Lower leg skin (tissue), 4 donors: ENCODE results near the gene RAB7A. TPM values are rescaled to one million over a fixed set of nuclear protein-coding genes. Genes with fewer than 3 reads are reported as not detected.

ENCODE experiments used
- DNase-seq, 2 donors: peaks; one replicate each; pipeline ENCODE4 v3.0.0-alpha.2; 2019; ENCODE audit warnings: low spot score in 2 of 2
- H3K4me3 ChIP-seq: fragments of 200-600 bp; sonication (generic); 2 replicates; pipeline ENCODE4 v1.5.1; 2017; ENCODE audit warnings: mild to moderate bottlenecking, low read depth; ENCODE audit not compliant: poor library complexity, severe bottlenecking
- CTCF ChIP-seq, 3 donors: fragments of 450-650 bp; IDR thresholded peaks; one replicate each; pipeline ENCODE4 v1.5.1; 2016; ENCODE audit warnings: antibody characterized with exemption in 3 of 3, mild to moderate bottlenecking in 3 of 3, moderate library complexity in 2 of 3
- POLR2A ChIP-seq, 2 donors: fragments of 450-650 bp; IDR thresholded peaks; one replicate each; pipeline ENCODE4 v1.6.1; 2016 to 2017; ENCODE audit warnings: antibody characterized with exemption in 2 of 2, mild to moderate bottlenecking in 1 of 2, moderate library complexity in 1 of 2
- WGBS, 2 donors: methylation state at CpG; one replicate each; pipeline ENCODE4 v1.1.5; 2018; 5-methylcytosine and 5-hydroxymethylcytosine counted together
- intact Hi-C: fragments of 100-400 bp; cut with DNase I; formaldehyde crosslinking; loops from one replicate; pipeline ENCODE4 v1.15.0; 2023; ENCODE audit warnings: low total_unique reads
- total RNA-seq, 4 donors: library from RNA; depleted of rRNA; stranded (reverse); fragments of >200 nt; gene quantifications; one replicate each; pipeline ENCODE4 v1.1.0, GENCODE V29; 2016

Gene RAB7A
- total RNA-seq, 4 donors from 2014 or later, result 82.0 to 127 (median 114) TPM

DNA sequence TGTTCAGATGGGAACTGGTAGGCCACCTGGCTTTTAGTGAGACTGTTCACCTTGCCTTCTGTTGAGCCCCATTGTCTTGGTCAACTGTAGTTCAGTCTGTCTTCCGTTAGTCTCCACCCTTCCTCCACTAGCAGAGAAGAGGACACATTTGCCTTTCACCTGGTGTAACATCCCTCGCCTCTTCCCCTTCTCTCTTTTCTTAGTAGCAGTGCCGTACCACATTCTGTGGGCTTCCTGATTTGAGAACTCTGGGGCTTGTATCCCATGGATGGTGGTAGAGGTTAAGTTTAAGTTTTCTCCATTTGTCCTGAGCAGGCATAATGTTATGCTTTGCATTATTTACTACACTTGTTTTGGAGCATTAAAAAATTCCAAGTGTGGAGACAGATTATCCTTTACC is 49.3 kb downstream of the RAB7A start:
- no peak for DNase-seq
- TF ChIP-seq POLR2A (IDR thresholded peaks at IDR 0.05) (no peak), CTCF (IDR thresholded peaks at IDR 0.05) (no peak)
- intact Hi-C loops, result no loop called here
- 86 to 96% methylated on average over 3 of the region's 3 CpGs for WGBS, 2 donors
- no peak overlapping the region for H3K4me3 ChIP-seq

DNA sequence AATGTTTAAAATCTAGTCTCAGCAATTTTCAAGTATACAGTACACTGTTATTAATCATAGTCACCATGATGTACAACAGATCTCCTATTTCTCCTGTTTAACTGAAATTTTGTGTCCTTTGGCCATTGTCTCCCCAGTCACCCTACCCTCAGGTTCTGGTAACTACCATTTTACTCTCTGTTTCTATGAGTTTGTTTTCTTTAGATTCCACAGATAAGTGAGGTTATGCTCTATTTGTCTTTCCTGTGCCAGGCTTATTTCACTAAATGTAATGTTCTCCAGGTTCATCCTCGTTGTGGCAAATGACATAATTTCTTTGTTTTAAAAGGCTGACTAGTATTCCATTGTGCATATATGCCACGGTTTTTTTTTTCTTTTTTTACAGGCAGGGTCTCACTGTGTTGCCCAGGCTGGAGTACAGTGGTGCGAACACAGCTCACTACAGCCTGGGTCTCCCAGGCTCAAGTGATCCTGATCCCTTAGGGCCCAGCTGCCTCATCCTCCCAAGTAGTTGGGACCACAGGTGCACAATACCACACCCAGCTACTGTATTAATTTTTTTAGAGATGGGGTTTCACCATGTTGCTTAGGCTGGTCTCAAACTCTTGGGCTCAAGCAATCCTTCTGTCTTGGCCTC is 50.0 kb downstream of the RAB7A start:
- DNase-seq, result no peak
- no peak overlapping the region for H3K4me3 ChIP-seq
- TF ChIP-seq POLR2A (IDR thresholded peaks at IDR 0.05) (no peak), CTCF (IDR thresholded peaks at IDR 0.05) (no peak)
- 78 to 89% methylated on average over 3 of the region's 3 CpGs for WGBS, 2 donors
- intact Hi-C loops, result no loop called here

DNA sequence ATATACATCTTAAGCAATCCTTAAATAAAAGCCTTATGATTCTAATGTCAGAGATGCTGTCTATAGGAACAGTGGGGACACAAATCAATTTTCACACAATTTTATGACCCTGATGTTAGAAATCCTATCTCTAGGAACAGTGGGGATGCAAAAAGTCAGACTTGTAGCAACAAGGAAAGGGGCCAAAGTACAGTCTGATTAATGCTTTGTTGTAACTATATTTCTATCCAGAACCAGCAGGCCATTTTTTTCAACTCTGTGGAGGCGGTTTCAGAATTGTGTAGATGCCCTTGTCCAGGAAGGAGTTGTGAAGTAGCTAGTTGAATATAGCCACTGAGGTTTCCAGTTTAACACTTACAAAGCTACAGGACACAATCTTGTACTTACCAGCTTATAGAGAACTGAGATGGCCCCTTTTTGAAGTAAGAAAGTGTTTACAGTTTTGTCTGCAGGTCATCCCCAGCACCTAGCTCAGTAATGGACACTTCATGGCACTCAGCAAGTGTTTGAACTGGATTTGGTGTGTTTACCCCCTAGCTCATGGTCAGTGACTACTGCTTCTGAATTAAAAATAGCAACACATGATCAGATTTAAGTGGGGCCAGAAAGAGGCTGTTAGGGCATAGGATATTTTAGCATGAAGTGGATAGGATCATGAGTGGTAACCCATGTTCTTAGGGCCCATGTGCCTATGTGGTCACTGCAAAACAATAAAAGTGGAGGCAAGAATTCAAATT is 54.3 kb downstream of the RAB7A start:
- no peak overlapping the region for H3K4me3 ChIP-seq
- intact Hi-C loops, result no loop called here
- TF ChIP-seq CTCF (IDR thresholded peaks at IDR 0.05) (no peak), POLR2A (IDR thresholded peaks at IDR 0.05) (no peak)
- no peak for DNase-seq
- WGBS, 2 donors, result 93 to 95% methylated on average over 1 of the region's 1 CpG

DNA sequence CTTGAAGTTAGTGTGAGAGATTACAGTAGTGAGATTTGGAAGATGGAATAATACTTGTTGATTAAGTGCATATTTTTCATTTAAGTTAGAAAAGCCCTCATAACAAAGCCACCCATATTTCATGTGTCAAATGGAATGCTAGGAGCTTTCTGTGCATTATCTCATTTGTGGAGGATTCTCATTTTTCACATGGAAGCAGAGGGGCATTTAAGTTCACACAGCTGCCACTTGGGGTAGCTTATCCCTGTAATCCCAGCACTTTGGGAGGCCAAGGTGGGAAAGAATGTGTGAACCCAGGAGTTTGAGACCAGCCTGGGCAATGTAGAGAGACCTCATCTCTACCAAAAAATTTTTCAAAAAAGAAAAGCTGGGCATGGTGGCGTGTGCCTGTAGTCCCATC is 55.2 kb downstream of the RAB7A start:
- TF ChIP-seq POLR2A (IDR thresholded peaks at IDR 0.05) (no peak), CTCF (IDR thresholded peaks at IDR 0.05) (no peak)
- intact Hi-C loops, result no loop called here
- H3K4me3 ChIP-seq, result no peak overlapping the region
- WGBS, 2 donors, result 93 to 94% methylated on average over 1 of the region's 1 CpG
- DNase-seq, result no peak

- no peak for DNase-seq
- H3K4me3 ChIP-seq, result no peak overlapping the region
- TF ChIP-seq CTCF (IDR thresholded peaks at IDR 0.05), result no peak
- no peak for TF ChIP-seq POLR2A (IDR thresholded peaks at IDR 0.05)
- intact Hi-C loops, result no loop called here
- WGBS, 2 donors, result 89 to 91% methylated on average over 5 of the region's 5 CpGs
These were observed 56.5 kb downstream of the RAB7A start for GRCh38 chr3:128782282-128783146.
